IMR-90 (cell line): Measurements from ENCODE around the gene STAT5B. TPM values are rescaled to one million over a fixed set of nuclear protein-coding genes. Genes with fewer than 3 reads are reported as not detected.
"Not testable (repeated sequence)": the region's sequence is repeated elsewhere in the genome, so short reads cannot be mapped to it uniquely, and the experiment has no call there.

Experiments used
- ATAC-seq: fragments of 200-7000 bp; cut with Tn5 transposase; 2 replicates; pipeline ENCODE4 v1.9.1; 2020; ENCODE audit warnings: low read depth, mild to moderate bottlenecking, moderate library complexity
- BruUV-seq: library from RNA; stranded (reverse); fragments of 400-500 nt; replicated peaks from 2 replicates; lab custom pipeline; 2021; lab: Mats Ljungman, UMichigan
- CTCF ChIA-PET: fragments of 300-600 bp; formaldehyde crosslinking; extraction: SDS; loops from one replicate; lab custom pipeline; 2021; ENCODE audit warnings: antibody characterized with exemption; lab: Yijun Ruan, JAX
- POLR2A ChIA-PET: fragments of 300-600 bp; sonication (Branson Sonifier 250); formaldehyde crosslinking; loops from one replicate; lab custom pipeline; 2022; ENCODE audit warnings: antibody characterized with exemption; ENCODE audit not compliant: unreplicated experiment; lab: Charles Lee
- DNase-seq: peaks from one replicate; pipeline ENCODE4 v3.0.0; 2013
- H2AFZ ChIP-seq: replicated peaks from 2 replicates; pipeline ENCODE3; 2013; ENCODE audit warnings: low read length, mild to moderate bottlenecking; ENCODE audit not compliant: poor library complexity
- H2AK5ac ChIP-seq: 2 replicates; pipeline ENCODE4 v1.6.1; 2013; ENCODE audit warnings: low read depth, low read length, inconsistent platforms
- H2AK9ac ChIP-seq: replicated peaks from 2 replicates; pipeline ENCODE3; 2013; ENCODE audit warnings: mild to moderate bottlenecking, low read depth, low read length, moderate library complexity; ENCODE audit not compliant: poor library complexity
- H2BK120ac ChIP-seq: 2 replicates; pipeline ENCODE4 v1.6.1; 2013; ENCODE audit warnings: low read depth, low read length, inconsistent platforms
- H2BK15ac ChIP-seq: 3 replicates; pipeline ENCODE4 v1.6.1; 2013; ENCODE audit warnings: low read depth, low read length, inconsistent platforms
- H2BK20ac ChIP-seq: 2 replicates; pipeline ENCODE4 v1.6.1; 2013; ENCODE audit warnings: low read depth, mild to moderate bottlenecking, inconsistent platforms, low read length, moderate library complexity
- H2BK5ac ChIP-seq: 2 replicates; pipeline ENCODE4 v1.6.1; 2013; ENCODE audit warnings: mild to moderate bottlenecking, low read depth, low read length, inconsistent platforms; ENCODE audit not compliant: poor library complexity, severe bottlenecking
- H3K14ac ChIP-seq: replicated peaks from 2 replicates; pipeline ENCODE4 v1.6.1; 2013; ENCODE audit warnings: low read depth, low read length, inconsistent platforms
- H3K18ac ChIP-seq: 2 replicates; pipeline ENCODE4 v1.6.1; 2013; ENCODE audit warnings: low read depth, low read length, control low read depth
- H3K23ac ChIP-seq: 2 replicates; pipeline ENCODE4 v1.6.1; 2013; ENCODE audit warnings: low read depth, low read length, inconsistent platforms
- H3K27ac ChIP-seq: 2 replicates; pipeline ENCODE4 v1.5.1; 2013; ENCODE audit warnings: mild to moderate bottlenecking, control low read depth, low read length; ENCODE audit not compliant: insufficient read depth
- H3K27me3 ChIP-seq: 2 replicates; pipeline ENCODE4 v1.6.1; 2013; ENCODE audit warnings: low read length; ENCODE audit not compliant: control insufficient read depth, insufficient read depth
- H3K36me3 ChIP-seq: 2 replicates; pipeline ENCODE4 v1.6.1; 2013; ENCODE audit warnings: low read length, mixed read lengths; ENCODE audit not compliant: control insufficient read depth, insufficient read depth
- H3K4ac ChIP-seq: 2 replicates; pipeline ENCODE4 v1.6.1; 2013; ENCODE audit warnings: low read depth, low read length, inconsistent platforms
- H3K4me1 ChIP-seq: 2 replicates; pipeline ENCODE4 v1.6.1; 2013; ENCODE audit warnings: low read length, mixed read lengths; ENCODE audit not compliant: control insufficient read depth, insufficient read depth
- H3K4me2 ChIP-seq: 2 replicates; pipeline ENCODE4 v1.6.1; 2013; ENCODE audit warnings: low read depth, mild to moderate bottlenecking, control low read depth, low read length, moderate library complexity
- H3K4me3 ChIP-seq: 2 replicates; pipeline ENCODE4 v1.5.1; 2013; ENCODE audit warnings: low read depth, mild to moderate bottlenecking, control low read depth, low read length, moderate library complexity; ENCODE audit not compliant: insufficient read depth
- H3K56ac ChIP-seq: 2 replicates; pipeline ENCODE4 v1.6.1; 2013; ENCODE audit warnings: low read length, inconsistent platforms; ENCODE audit not compliant: insufficient read depth; ENCODE audit errors: extremely low read depth
- H3K79me1 ChIP-seq, 2 experiments: 2 replicates each; pipeline ENCODE4 v1.6.1; 2013; ENCODE audit warnings: low read length in 2 of 2, inconsistent platforms in 1 of 2, low read depth in 1 of 2
- H3K9ac ChIP-seq: 2 replicates; pipeline ENCODE4 v1.6.1; 2013; ENCODE audit warnings: low read depth, low read length, control low read depth
- H3K9me1 ChIP-seq: 2 replicates; pipeline ENCODE4 v1.6.1; 2013; ENCODE audit warnings: low read length, inconsistent platforms; ENCODE audit not compliant: insufficient read depth
- H3K9me3 ChIP-seq: 2 replicates; pipeline ENCODE4 v1.6.1; 2013; ENCODE audit warnings: low read length; ENCODE audit not compliant: control insufficient read depth, insufficient read depth
- H4K20me1 ChIP-seq: 2 replicates; pipeline ENCODE4 v1.6.1; 2013; ENCODE audit warnings: low read length, inconsistent platforms; ENCODE audit not compliant: insufficient read depth
- H4K5ac ChIP-seq: 2 replicates; pipeline ENCODE4 v1.6.1; 2013; ENCODE audit warnings: mild to moderate bottlenecking, low read depth, low read length, control low read depth
- H4K8ac ChIP-seq, 2 experiments: 2 replicates each; pipeline ENCODE4 v1.6.1; 2013; ENCODE audit warnings: low read depth in 2 of 2, low read length in 2 of 2, control low read depth in 1 of 2, inconsistent platforms in 1 of 2
- H4K91ac ChIP-seq: 2 replicates; pipeline ENCODE4 v1.6.1; 2013; ENCODE audit warnings: low read depth, low read length, inconsistent platforms; ENCODE audit not compliant: insufficient read depth
- CEBPB ChIP-seq: IDR thresholded peaks from 2 replicates; pipeline ENCODE4 v1.6.1; 2012; ENCODE audit warnings: low read depth, low read length, improper control_type of control experiment
- WGBS, 2 experiments: methylation state at CpG; one replicate each; pipeline versions ENCODE4 v1.1.5 to v1.1.7; 2013; ENCODE audit warnings: missing lambda C conversion rate in 2 of 2; ENCODE audit not compliant: insufficient read length in 1 of 2; ENCODE audit errors: extremely low coverage in 2 of 2; 5-methylcytosine and 5-hydroxymethylcytosine counted together
- dilution Hi-C: fragments of 300-500 bp; cut with HindIII; formaldehyde crosslinking; loops from one replicate; pipeline ENCODE4 v1.14.3; 2018; ENCODE audit warnings: low sequenced_read_pairs; ENCODE audit not compliant: unreplicated experiment
- in situ Hi-C: fragments of 300-500 bp; cut with MboI; formaldehyde crosslinking; loops from 3 replicates; pipeline ENCODE4 v1.14.3; 2019; ENCODE audit warnings: low sequenced_read_pairs, inconsistent platforms, mixed read lengths
- intact Hi-C: fragments of 100-400 bp; cut with micrococcal nuclease; formaldehyde crosslinking; loops from 2 replicates; pipeline ENCODE4 v1.10.0; 2022
- polyA plus RNA-seq, 3 experiments: library from polyadenylated mRNA; depleted of rRNA; stranded (reverse); fragments of >200 nt; gene quantifications; 2 replicates each; pipeline ENCODE4 v1.2.3, GENCODE V29; 2012; ENCODE audit warnings: low replicate concordance in 1 of 3
- total RNA-seq: library from RNA; depleted of rRNA; stranded (reverse); fragments of >200 nt; gene quantifications from 2 replicates; pipeline ENCODE4 v1.2.3, GENCODE V29; 2012

Gene STAT5B
- total and polyA plus RNA-seq, 2 of the 4 experiments (the other 2 are of a cell fraction), result 24.4 to 29.6 TPM

DNA sequence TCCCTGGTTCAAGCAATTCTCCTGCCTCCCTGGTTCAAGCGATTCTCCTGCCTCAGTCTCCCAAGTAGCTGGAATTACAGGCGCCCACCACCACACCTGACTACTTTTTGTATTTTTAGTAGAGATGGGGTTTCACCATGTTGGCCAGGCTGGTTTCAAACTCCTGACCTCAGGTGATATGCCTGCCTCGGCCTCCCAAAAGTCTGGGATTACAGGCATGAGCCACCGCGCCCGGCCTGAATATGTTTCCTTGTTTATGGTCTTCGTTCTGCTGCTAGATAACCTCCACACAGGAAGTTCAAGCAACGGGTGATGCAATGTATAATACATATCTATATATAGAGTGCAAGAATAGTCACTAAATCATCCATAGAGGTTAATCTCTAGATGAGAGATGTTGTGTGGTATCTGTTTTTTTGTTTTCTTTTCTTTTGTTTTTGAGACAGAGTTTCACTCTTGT is 70.0 kb downstream of the STAT5B start:
- CTCF ChIA-PET, dilution Hi-C loops, H3K27me3 ChIP-seq, H3K9ac ChIP-seq, H3K79me1 ChIP-seq, H3K4ac ChIP-seq, H3K56ac ChIP-seq, H3K14ac ChIP-seq, H3K4me3 ChIP-seq, H2BK15ac ChIP-seq, H3K4me2 ChIP-seq, H2BK20ac ChIP-seq, H4K8ac ChIP-seq, H4K20me1 ChIP-seq, intact Hi-C loops, ATAC-seq, H2AFZ ChIP-seq, H2BK5ac ChIP-seq, BruUV-seq, H4K5ac ChIP-seq, H2AK9ac ChIP-seq, H2BK120ac ChIP-seq, H3K27ac ChIP-seq, H3K4me1 ChIP-seq, H2AK5ac ChIP-seq, H3K23ac ChIP-seq, H3K18ac ChIP-seq, POLR2A ChIA-PET, H3K9me1 ChIP-seq, in situ Hi-C loops, H3K9me3 ChIP-seq, H4K91ac ChIP-seq, DNase-seq: not testable (repeated sequence)
- peak; percentile 25; the same call in 1 of the 2 replicates for TF ChIP-seq CEBPB
- WGBS, 2 experiments, result no CpG with 5 or more reads among the region's 8 CpGs
- H3K36me3 ChIP-seq, result peaks cover 54% of the 10 kb centered on the region
